IMR-90 (cell line): ENCODE measurements around the gene CYB5R3. TPM values are rescaled to one million over a fixed set of nuclear protein-coding genes. Genes with fewer than 3 reads are reported as not detected.

Experiments
- ATAC-seq: fragments of 200-7000 bp; cut with Tn5 transposase; 2 replicates; pipeline ENCODE4 v1.9.1; 2020; ENCODE audit warnings: low read depth, mild to moderate bottlenecking, moderate library complexity
- BruUV-seq: library from RNA; stranded (reverse); fragments of 400-500 nt; replicated peaks from 2 replicates; lab custom pipeline; 2021; lab: Mats Ljungman, UMichigan
- CTCF ChIA-PET: fragments of 300-600 bp; formaldehyde crosslinking; extraction: SDS; loops from one replicate; lab custom pipeline; 2021; ENCODE audit warnings: antibody characterized with exemption; lab: Yijun Ruan, JAX
- POLR2A ChIA-PET: fragments of 300-600 bp; sonication (Branson Sonifier 250); formaldehyde crosslinking; loops from one replicate; lab custom pipeline; 2022; ENCODE audit warnings: antibody characterized with exemption; ENCODE audit not compliant: unreplicated experiment; lab: Charles Lee
- DNase-seq: peaks from one replicate; pipeline ENCODE4 v3.0.0; 2013
- H2AFZ ChIP-seq: replicated peaks from 2 replicates; pipeline ENCODE3; 2013; ENCODE audit warnings: low read length, mild to moderate bottlenecking; ENCODE audit not compliant: poor library complexity
- H2AK5ac ChIP-seq: 2 replicates; pipeline ENCODE4 v1.6.1; 2013; ENCODE audit warnings: low read depth, low read length, inconsistent platforms
- H2AK9ac ChIP-seq: replicated peaks from 2 replicates; pipeline ENCODE3; 2013; ENCODE audit warnings: mild to moderate bottlenecking, low read depth, low read length, moderate library complexity; ENCODE audit not compliant: poor library complexity
- H2BK120ac ChIP-seq: 2 replicates; pipeline ENCODE4 v1.6.1; 2013; ENCODE audit warnings: low read depth, low read length, inconsistent platforms
- H2BK15ac ChIP-seq: 3 replicates; pipeline ENCODE4 v1.6.1; 2013; ENCODE audit warnings: low read depth, low read length, inconsistent platforms
- H2BK20ac ChIP-seq: 2 replicates; pipeline ENCODE4 v1.6.1; 2013; ENCODE audit warnings: low read depth, mild to moderate bottlenecking, inconsistent platforms, low read length, moderate library complexity
- H2BK5ac ChIP-seq: 2 replicates; pipeline ENCODE4 v1.6.1; 2013; ENCODE audit warnings: mild to moderate bottlenecking, low read depth, low read length, inconsistent platforms; ENCODE audit not compliant: poor library complexity, severe bottlenecking
- H3K14ac ChIP-seq: replicated peaks from 2 replicates; pipeline ENCODE4 v1.6.1; 2013; ENCODE audit warnings: low read depth, low read length, inconsistent platforms
- H3K18ac ChIP-seq: 2 replicates; pipeline ENCODE4 v1.6.1; 2013; ENCODE audit warnings: low read depth, low read length, control low read depth
- H3K23ac ChIP-seq: 2 replicates; pipeline ENCODE4 v1.6.1; 2013; ENCODE audit warnings: low read depth, low read length, inconsistent platforms
- H3K27ac ChIP-seq: 2 replicates; pipeline ENCODE4 v1.5.1; 2013; ENCODE audit warnings: mild to moderate bottlenecking, control low read depth, low read length; ENCODE audit not compliant: insufficient read depth
- H3K27me3 ChIP-seq: 2 replicates; pipeline ENCODE4 v1.6.1; 2013; ENCODE audit warnings: low read length; ENCODE audit not compliant: control insufficient read depth, insufficient read depth
- H3K36me3 ChIP-seq: 2 replicates; pipeline ENCODE4 v1.6.1; 2013; ENCODE audit warnings: low read length, mixed read lengths; ENCODE audit not compliant: control insufficient read depth, insufficient read depth
- H3K4ac ChIP-seq: 2 replicates; pipeline ENCODE4 v1.6.1; 2013; ENCODE audit warnings: low read depth, low read length, inconsistent platforms
- H3K4me1 ChIP-seq: 2 replicates; pipeline ENCODE4 v1.6.1; 2013; ENCODE audit warnings: low read length, mixed read lengths; ENCODE audit not compliant: control insufficient read depth, insufficient read depth
- H3K4me2 ChIP-seq: 2 replicates; pipeline ENCODE4 v1.6.1; 2013; ENCODE audit warnings: low read depth, mild to moderate bottlenecking, control low read depth, low read length, moderate library complexity
- H3K4me3 ChIP-seq: 2 replicates; pipeline ENCODE4 v1.5.1; 2013; ENCODE audit warnings: low read depth, mild to moderate bottlenecking, control low read depth, low read length, moderate library complexity; ENCODE audit not compliant: insufficient read depth
- H3K56ac ChIP-seq: 2 replicates; pipeline ENCODE4 v1.6.1; 2013; ENCODE audit warnings: low read length, inconsistent platforms; ENCODE audit not compliant: insufficient read depth; ENCODE audit errors: extremely low read depth
- H3K79me1 ChIP-seq, 2 experiments: 2 replicates each; pipeline ENCODE4 v1.6.1; 2013; ENCODE audit warnings: low read length in 2 of 2, inconsistent platforms in 1 of 2, low read depth in 1 of 2
- H3K9ac ChIP-seq: 2 replicates; pipeline ENCODE4 v1.6.1; 2013; ENCODE audit warnings: low read depth, low read length, control low read depth
- H3K9me1 ChIP-seq: 2 replicates; pipeline ENCODE4 v1.6.1; 2013; ENCODE audit warnings: low read length, inconsistent platforms; ENCODE audit not compliant: insufficient read depth
- H3K9me3 ChIP-seq: 2 replicates; pipeline ENCODE4 v1.6.1; 2013; ENCODE audit warnings: low read length; ENCODE audit not compliant: control insufficient read depth, insufficient read depth
- H4K20me1 ChIP-seq: 2 replicates; pipeline ENCODE4 v1.6.1; 2013; ENCODE audit warnings: low read length, inconsistent platforms; ENCODE audit not compliant: insufficient read depth
- H4K5ac ChIP-seq: 2 replicates; pipeline ENCODE4 v1.6.1; 2013; ENCODE audit warnings: mild to moderate bottlenecking, low read depth, low read length, control low read depth
- H4K8ac ChIP-seq, 2 experiments: 2 replicates each; pipeline ENCODE4 v1.6.1; 2013; ENCODE audit warnings: low read depth in 2 of 2, low read length in 2 of 2, control low read depth in 1 of 2, inconsistent platforms in 1 of 2
- H4K91ac ChIP-seq: 2 replicates; pipeline ENCODE4 v1.6.1; 2013; ENCODE audit warnings: low read depth, low read length, inconsistent platforms; ENCODE audit not compliant: insufficient read depth
- BHLHE40 ChIP-seq: fragments of 150-350 bp; IDR thresholded peaks from 2 replicates; pipeline ENCODE4 v1.6.1; 2016; ENCODE audit warnings: mild to moderate bottlenecking, low read depth, low read length
- CEBPB ChIP-seq: IDR thresholded peaks from 2 replicates; pipeline ENCODE4 v1.6.1; 2012; ENCODE audit warnings: low read depth, low read length, improper control_type of control experiment
- CTCF ChIP-seq: conservative IDR thresholded peaks from 2 replicates; pipeline ENCODE4 v1.5.1; 2012; ENCODE audit warnings: mild to moderate bottlenecking, low read depth, low read length, improper control_type of control experiment
- ELK1 ChIP-seq: fragments of 150-350 bp; IDR thresholded peaks from 2 replicates; pipeline ENCODE4 v1.6.1; 2016; ENCODE audit warnings: low read depth, mild to moderate bottlenecking, low read length, moderate library complexity, borderline replicate concordance
- FOS ChIP-seq: fragments of 150-350 bp; IDR thresholded peaks from 2 replicates; pipeline ENCODE4 v1.6.1; 2016; ENCODE audit warnings: low read depth, low read length
- MAFK ChIP-seq: IDR thresholded peaks from 2 replicates; pipeline ENCODE4 v1.6.1; 2012; ENCODE audit warnings: low read depth, low read length, improper control_type of control experiment
- MAZ ChIP-seq: IDR thresholded peaks from 2 replicates; pipeline ENCODE4 v1.6.1; 2012; ENCODE audit warnings: low read depth, mild to moderate bottlenecking, low read length, improper control_type of control experiment, moderate library complexity, borderline replicate concordance
- MXI1 ChIP-seq: IDR thresholded peaks from 2 replicates; pipeline ENCODE4 v1.6.1; 2012; ENCODE audit warnings: low read depth, mild to moderate bottlenecking, low read length, moderate library complexity, borderline replicate concordance
- NFE2L2 ChIP-seq: fragments of 150-350 bp; IDR thresholded peaks from 2 replicates; pipeline ENCODE4 v1.6.1; 2016; ENCODE audit warnings: low read depth, mild to moderate bottlenecking, low read length
- POLR2A ChIP-seq: IDR thresholded peaks from 2 replicates; pipeline ENCODE4 v1.6.1; 2012; ENCODE audit warnings: mild to moderate bottlenecking, low read depth, low read length
- RCOR1 ChIP-seq: IDR thresholded peaks from 2 replicates; pipeline ENCODE4 v1.6.1; 2012; ENCODE audit warnings: mild to moderate bottlenecking, low read length, improper control_type of control experiment; ENCODE audit not compliant: insufficient replicate concordance
- RFX5 ChIP-seq: IDR thresholded peaks from 2 replicates; pipeline ENCODE4 v1.8.0; 2012; ENCODE audit warnings: low read depth, mild to moderate bottlenecking, low read length, moderate library complexity
- SMC3 ChIP-seq: fragments of 150-350 bp; IDR thresholded peaks from 2 replicates; pipeline ENCODE4 v1.6.1; 2016; ENCODE audit warnings: low read depth, mild to moderate bottlenecking, antibody characterized with exemption, low read length, moderate library complexity
- USF2 ChIP-seq: fragments of 150-350 bp; IDR thresholded peaks from 2 replicates; pipeline ENCODE4 v1.6.1; 2017; ENCODE audit warnings: mild to moderate bottlenecking, antibody characterized with exemption, low read length, low read depth
- WGBS, 2 experiments: methylation state at CpG; one replicate each; pipeline versions ENCODE4 v1.1.5 to v1.1.7; 2013; ENCODE audit warnings: missing lambda C conversion rate in 2 of 2; ENCODE audit not compliant: insufficient read length in 1 of 2; ENCODE audit errors: extremely low coverage in 2 of 2; 5-methylcytosine and 5-hydroxymethylcytosine counted together
- dilution Hi-C: fragments of 300-500 bp; cut with HindIII; formaldehyde crosslinking; loops from one replicate; pipeline ENCODE4 v1.14.3; 2018; ENCODE audit warnings: low sequenced_read_pairs; ENCODE audit not compliant: unreplicated experiment
- in situ Hi-C: fragments of 300-500 bp; cut with MboI; formaldehyde crosslinking; loops from 3 replicates; pipeline ENCODE4 v1.14.3; 2019; ENCODE audit warnings: low sequenced_read_pairs, inconsistent platforms, mixed read lengths
- intact Hi-C: fragments of 100-400 bp; cut with micrococcal nuclease; formaldehyde crosslinking; loops from 2 replicates; pipeline ENCODE4 v1.10.0; 2022
- polyA plus RNA-seq, 3 experiments: library from polyadenylated mRNA; depleted of rRNA; stranded (reverse); fragments of >200 nt; gene quantifications; 2 replicates each; pipeline ENCODE4 v1.2.3, GENCODE V29; 2012; ENCODE audit warnings: low replicate concordance in 1 of 3
- total RNA-seq: library from RNA; depleted of rRNA; stranded (reverse); fragments of >200 nt; gene quantifications from 2 replicates; pipeline ENCODE4 v1.2.3, GENCODE V29; 2012

Gene CYB5R3
- total and polyA plus RNA-seq, 2 of the 4 experiments (the other 2 are of a cell fraction) = 44.1 to 362 TPM

GRCh38 chr22:42608136-42608822 is 40.9 kb downstream of the CYB5R3 start:
- dilution Hi-C loops (no loop called here), intact Hi-C loops (no loop called here), in situ Hi-C loops (no loop called here)
- Histone ChIP-seq H3K4me2 (peak overlapping the region; percentile 76), H3K27ac (peak overlapping the region; percentile 61), H2BK5ac (peak overlapping the region; percentile 66), H3K9me1 (peaks cover 31% of the 10 kb centered on the region), H3K9me3 (no peaks in the 10 kb centered on the region), H4K5ac (no peak overlapping the region; the same call in 1 of the 2 replicates), H4K20me1 (peaks cover 69% of the 10 kb centered on the region), H3K4me3 (no peak overlapping the region), H3K79me1 (peaks cover 25 to 82% of the 10 kb centered on the region in 2 experiments; a peak in 3 of 4 replicates), H2AFZ (peak overlapping the region; percentile 53), H3K36me3 (peaks cover 10% of the 10 kb centered on the region), H2BK120ac (peak overlapping the region; percentile 33), H4K91ac (peak overlapping the region; percentile 35), H2BK15ac (no peak overlapping the region; the same call in 2 of the 3 replicates), H2AK9ac (peak overlapping the region; percentile 71), H3K4me1 (peaks cover 35% of the 10 kb centered on the region), H3K14ac (peak overlapping the region; percentile 76), H3K18ac (peak overlapping the region; percentile 20; the same call in 1 of the 2 replicates), H3K56ac (peak overlapping the region; percentile 64; the same call in 1 of the 2 replicates), H4K8ac (peak overlapping the region in 1 of 2 experiments; percentile 71; a peak in 2 of 4 replicates), H3K23ac (peak overlapping the region; percentile 96), H3K27me3 (no peaks in the 10 kb centered on the region), H3K9ac (peak overlapping the region; percentile 7; the same call in 1 of the 2 replicates), H3K4ac (peak overlapping the region; percentile 86), H2AK5ac (peak overlapping the region; percentile 95), H2BK20ac (peak overlapping the region; percentile 16; the same call in 1 of the 2 replicates)
- peak; percentile 25 for ATAC-seq
- CTCF ChIA-PET = interaction anchor here (0.6 kb wide), 2 partner anchors 13 to 16 kb away, joined by 3 to 4 read pairs; no protein-coding TSS in a partner anchor
- POLR2A ChIA-PET = interaction anchor here (0.6 kb wide), 1 partner anchor 33 kb away, joined by 3 read pairs; no protein-coding TSS in a partner anchor
- no TSS peak for BruUV-seq
- WGBS, 2 experiments = 40% methylated on average over 1 of the region's 11 CpGs; no CpG with 5 or more reads in 1 of the 2 experiments
- no peak for DNase-seq
- TF ChIP-seq RFX5 (no peak), RCOR1 (no peak), MAZ (no peak), MXI1 (no peak), CTCF (no peak), USF2 (no peak), BHLHE40 (no peak), CEBPB (no peak), POLR2A (no peak), ELK1 (no peak), MAFK (no peak), NFE2L2 (no peak), SMC3 (no peak), FOS (no peak)
